ENCODE data around the gene AOC1.

DNA sequence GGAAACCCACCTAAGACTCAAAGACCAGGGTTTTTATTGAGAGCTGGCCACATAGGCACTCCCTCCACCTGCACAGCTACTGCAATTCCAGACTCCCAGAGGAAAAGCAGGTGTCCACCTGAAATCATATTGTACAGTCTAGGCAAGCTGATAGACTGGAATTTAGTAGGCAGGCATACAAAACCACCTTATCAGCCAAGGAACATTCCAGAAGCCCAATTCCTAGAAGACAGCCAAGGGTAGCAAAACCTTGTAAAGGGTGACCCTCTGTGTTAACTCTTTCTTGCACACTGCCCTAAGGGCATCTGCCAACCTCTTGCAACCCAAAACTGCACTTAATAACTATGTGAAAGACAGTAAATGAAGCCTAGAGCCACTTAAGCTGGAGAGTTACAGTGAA lies 46.5 kb upstream of the AOC1 start:
- TF ChIP-seq YY1 (IDR thresholded peaks at IDR 0.05; ENCODE audit: insufficient read depth, insufficient read length) (no peak), ZNF274 (IDR thresholded peaks at IDR 0.05; ENCODE audit: low read depth, low read length) (no peak), SUZ12 (IDR thresholded peaks at IDR 0.05; ENCODE audit: extremely low read depth, insufficient read depth, insufficient read length) (no peak)

Data from NT2/D1 (cell line).